ENCODE data around the gene DDX39B.

The DDX39B gene

GRCh38 chr6:31485055-31485454 is 56.7 kb downstream of the DDX39B start:
- no peak for DNase-seq (ENCODE audit: low spot score)

GRCh38 chr6:31483392-31483791 is 58.4 kb downstream of the DDX39B start:
- no peak for DNase-seq (ENCODE audit: low spot score)

- no peak for DNase-seq (ENCODE audit: low spot score)
Observed at GRCh38 chr6:31480574-31480973, 61.2 kb downstream of the DDX39B start.
